ENCODE results near the gene CALN1.
"Not testable (repeated sequence)": the region's sequence is repeated elsewhere in the genome, so short reads cannot be mapped to it uniquely, and the experiment has no call there.

The CALN1 gene

GRCh38 chr7:72412121-72412618 is at the start of gene CALN1:
Gene CALN1, minus strand, starts transcription at chr7:72412338.
- not testable (repeated sequence) for DNase-seq

DNA sequence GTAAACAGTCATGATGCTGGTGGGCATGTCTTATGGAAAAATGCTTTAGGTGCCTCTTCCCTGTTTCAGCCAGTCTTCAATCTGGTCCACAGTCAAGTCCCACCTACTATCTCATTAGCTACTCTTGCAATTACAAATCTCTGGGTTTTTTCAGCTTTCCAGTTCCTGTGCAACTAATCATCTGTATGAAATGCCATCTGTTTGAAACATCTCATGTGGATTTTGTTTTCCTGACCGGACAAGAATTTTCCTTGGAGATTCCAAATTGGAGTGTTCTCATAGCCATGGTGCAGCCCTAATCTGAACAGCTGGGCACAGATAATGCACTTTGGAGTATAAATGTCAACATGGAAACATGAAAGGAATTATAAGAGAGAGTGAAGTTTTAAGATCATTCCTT is 41.3 kb upstream of the CALN1 start:
- no peak for DNase-seq

- no peak for DNase-seq
These were observed 35.5 kb upstream of the CALN1 start for GRCh38 chr7:72447465-72448204.

DNA sequence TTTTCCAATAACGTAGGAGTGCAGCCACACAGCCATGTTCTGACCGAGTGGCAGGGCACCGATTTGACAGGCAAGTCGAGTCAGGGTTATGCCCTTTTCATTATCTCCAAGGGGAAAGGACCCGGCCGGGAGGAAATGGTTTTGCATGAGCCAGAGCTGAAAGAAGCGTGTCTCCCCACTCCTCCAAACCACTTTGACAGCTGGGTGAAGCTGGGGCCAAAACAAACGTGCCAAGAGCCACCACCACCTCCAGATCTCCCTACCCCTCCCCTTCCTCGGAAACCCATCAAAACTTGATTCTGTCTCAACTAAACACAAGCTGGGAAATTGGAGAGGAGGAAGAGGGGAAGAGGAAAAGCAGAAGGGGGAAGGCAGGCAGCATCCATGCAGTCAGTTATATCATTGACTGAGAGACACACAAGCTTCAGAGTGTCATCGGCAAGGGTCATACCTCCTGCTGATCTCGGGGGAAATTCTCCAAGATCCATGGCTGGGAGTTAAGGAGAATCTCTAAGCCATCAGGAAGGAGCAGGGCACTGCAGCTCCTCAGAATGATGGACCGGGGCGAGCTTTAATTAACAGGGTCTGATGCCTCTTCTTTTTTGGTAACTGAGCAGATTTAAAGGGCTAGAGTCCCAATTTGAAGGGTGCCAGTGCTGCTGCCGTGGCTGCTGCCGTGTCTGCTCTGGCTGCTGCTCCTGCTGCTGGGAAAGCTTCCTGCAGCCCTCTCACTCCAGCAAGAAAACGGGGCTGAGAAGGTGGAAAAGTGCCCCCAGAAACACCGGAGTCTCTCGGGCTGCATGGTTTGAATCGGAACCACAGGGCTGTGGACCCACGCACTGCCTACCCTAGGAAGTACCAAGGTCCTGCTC is 34.7 kb upstream of the CALN1 start:
- DNase-seq = no peak

- no peak for DNase-seq
These were observed 34.0 kb upstream of the CALN1 start for GRCh38 chr7:72446131-72446530.

DNA sequence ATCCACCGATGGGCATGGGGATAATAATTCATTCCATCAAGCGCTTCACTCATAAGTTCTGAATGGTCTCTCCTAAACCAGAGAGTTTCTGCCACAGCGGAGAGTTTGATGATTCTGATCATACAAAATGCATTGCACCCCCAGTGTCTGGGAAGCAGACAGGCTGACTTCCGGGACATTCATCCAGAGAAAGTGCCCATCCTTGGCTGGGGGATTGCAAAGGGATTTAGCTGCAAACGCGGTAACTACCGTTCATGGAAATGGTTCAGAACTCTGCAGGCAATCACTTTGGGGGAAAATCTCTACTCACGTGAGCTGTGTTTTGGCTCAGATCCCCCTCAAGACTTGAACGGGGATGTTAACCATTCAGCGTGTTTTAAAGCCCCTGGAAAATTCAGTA is 33.4 kb upstream of the CALN1 start:
- no peak for DNase-seq

GRCh38 chr7:72445075-72445474 is 32.9 kb upstream of the CALN1 start:
- DNase-seq = no peak

DNA sequence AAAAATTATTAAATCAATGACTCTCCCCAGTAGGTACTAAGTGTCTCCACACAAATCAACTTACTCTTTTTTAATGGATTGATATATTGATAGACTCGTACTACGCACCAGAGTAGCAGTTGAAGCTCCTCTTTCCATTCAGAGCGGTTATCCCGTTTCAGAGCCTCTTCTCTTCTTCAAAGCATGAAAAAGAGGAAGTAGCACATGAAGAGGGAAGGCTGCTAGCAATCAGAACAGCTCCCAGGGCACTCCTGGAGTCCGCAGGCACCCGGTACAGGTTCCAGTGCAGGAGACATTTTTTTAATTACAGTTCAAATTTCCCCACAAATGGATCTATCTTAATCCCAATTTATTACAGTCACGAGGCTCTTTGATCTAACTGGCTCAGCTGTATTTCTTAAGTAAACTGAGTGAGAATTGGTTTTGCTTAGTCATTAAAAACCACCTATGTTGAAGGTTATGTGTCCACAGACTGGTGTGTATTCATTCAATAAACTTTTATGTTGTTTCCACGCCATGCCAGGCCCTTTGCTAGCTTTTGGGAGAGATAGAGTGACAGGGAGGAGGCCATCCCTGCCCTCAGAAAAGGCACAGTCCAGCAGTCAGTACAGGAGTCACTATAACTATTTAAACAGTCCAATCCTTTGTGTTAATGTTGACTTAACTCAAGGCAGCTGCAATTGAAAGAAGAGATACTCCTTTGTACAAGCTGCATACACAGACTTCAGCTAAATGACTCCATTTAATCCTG is 32.1 kb upstream of the CALN1 start:
- DNase-seq = no peak

DNA sequence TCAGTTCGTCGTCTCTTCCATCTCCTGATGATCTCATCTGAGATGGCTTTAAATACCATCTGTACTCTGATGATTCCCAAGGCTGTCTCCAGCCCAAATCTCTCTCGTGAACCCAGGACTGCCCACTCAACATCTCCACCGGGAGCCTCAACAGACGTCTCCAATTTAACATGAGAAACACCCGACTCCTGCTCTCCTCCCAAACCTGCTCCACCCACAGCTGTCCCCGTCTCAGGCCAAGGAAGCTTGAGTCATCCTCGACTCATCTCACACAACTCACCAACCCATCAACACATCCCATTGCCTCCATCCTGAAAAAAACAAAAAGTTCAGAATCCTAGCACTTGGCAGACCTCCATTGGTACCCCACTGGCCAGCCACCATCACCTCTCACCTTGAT is 29.7 kb upstream of the CALN1 start:
- no peak for DNase-seq

DNA sequence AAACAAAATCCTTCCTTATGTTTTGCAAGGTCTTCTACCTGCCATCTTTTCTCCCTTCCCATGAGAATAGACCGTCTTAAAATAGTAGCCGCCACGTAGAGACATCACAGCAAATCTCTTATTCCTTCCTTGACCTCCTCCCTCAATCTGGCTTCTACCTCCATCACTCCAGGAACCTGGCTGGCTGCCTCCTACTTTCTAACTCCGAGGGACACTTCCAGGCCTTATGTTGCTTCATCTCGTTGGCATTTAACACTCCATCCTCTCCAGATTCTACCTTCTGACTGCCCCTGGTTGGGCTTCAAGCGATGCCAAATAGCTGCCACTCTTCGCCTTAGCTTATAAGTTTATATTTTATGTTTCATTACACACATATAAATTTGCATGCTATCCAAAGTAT is 26.4 kb upstream of the CALN1 start:
- no peak for DNase-seq

DNA sequence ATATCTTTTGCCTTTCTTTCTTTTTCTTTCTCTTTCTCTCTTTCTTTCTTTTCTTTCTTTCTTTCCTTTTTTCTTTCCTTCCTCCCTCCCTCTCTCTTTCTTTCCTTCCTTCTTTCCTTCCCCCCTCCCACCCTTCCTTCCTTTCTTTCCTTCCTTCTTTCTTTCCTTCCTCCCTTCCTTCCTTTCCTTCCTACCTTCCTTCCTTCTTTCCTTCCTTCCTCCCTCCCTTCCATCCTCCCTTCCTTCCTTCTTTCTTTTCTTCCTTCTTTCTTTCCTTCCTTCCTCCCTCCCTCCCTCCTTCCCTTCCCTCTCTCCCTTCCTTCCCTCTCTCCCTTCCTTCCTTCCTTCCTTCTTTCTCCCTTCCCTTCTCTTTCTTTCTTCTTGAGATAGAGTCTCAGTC is 25.5 kb upstream of the CALN1 start:
- DNase-seq = no peak

GRCh38 chr7:72437061-72437585 is 25.0 kb upstream of the CALN1 start:
- no peak for DNase-seq

DNA sequence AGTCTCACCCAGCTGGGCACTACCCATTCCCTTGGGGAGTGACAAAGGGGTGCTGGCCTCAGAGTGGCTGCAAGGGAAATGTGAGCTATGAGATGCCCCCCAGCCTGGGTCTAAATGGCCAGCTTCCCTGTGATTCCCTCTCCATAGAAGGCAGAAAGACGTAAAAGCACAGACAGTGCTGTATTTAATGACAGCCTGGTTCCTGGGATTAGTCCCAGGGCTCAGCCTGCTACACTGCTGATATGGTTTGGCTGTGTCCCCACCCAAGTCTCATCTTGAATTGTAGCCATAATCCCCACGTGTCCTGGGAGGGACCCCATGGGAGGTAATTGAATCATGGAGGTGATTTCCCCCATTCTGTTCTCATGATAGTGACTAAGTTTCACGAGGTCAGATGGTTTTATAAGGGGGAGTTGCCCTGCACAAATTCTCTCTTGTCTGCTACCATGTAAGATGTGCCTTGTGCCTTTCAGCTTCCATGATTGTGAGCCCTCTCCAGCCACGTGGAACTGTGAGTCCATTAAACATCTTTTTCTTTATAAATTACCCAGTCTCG is 23.9 kb upstream of the CALN1 start:
- no peak for DNase-seq

DNA sequence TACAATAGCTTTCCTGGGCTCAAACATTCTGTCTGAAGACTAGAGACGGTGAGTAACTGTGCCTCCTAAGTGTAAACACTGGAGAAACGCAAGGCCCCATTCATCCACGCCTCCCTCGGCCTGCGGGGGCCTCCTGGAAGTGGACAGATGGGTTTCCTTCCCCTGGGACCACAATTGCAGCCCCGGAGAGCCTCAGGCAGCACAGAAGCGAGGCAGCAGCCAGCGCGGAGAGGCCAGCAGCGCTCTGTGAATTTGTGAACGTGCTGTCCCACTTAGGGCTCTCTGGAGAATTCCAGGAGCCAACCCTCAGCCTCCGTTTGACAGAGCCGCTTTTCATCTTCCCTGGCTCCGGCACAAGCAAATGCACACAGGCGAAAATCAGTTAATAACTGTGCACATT is 23.2 kb upstream of the CALN1 start:
- DNase-seq = no peak

DNA sequence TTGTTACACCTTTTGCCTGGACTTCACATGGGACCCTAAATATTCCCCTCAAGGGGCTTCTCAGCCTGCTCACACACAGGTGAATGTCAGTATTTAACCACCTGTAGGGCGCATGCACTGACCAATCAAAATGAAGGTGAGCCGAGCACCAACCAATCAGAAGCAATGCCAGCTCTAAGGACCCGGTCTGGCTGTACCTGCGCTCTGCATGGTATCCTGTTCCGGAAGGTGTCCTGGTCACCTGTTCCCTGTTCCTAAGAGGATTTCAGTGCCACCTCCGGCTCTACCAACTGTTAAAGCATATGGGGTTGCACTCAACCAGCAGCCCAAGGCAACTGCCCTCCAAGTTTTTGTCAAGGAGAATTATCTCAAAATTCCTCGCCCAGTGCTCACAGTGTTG is 18.4 kb upstream of the CALN1 start:
- no peak for DNase-seq

GRCh38 chr7:72429316-72429715 is 17.2 kb upstream of the CALN1 start:
- DNase-seq = no peak

GRCh38 chr7:72416846-72417245 is 4.7 kb upstream of the CALN1 start:
- no peak for DNase-seq

DNA sequence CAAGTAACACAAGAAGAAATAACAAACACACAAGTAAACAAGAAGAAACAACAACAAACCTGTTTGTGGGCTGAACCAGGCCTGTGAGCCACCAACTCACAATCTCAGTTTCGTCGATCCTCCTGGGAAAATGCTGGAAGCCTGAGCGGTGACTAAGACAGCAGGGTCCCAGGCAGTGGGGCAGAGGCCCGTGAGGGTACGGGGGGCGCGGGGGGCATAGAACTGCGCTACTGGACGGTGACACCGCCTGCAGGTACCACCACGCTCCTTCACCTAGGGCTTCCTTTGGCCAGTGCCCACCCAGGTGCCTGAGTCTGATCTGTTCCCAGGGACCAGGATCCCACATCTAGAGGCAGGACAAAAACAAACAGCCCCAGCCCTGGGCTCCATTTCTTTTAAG is 3.4 kb upstream of the CALN1 start:
- no peak for DNase-seq

DNA sequence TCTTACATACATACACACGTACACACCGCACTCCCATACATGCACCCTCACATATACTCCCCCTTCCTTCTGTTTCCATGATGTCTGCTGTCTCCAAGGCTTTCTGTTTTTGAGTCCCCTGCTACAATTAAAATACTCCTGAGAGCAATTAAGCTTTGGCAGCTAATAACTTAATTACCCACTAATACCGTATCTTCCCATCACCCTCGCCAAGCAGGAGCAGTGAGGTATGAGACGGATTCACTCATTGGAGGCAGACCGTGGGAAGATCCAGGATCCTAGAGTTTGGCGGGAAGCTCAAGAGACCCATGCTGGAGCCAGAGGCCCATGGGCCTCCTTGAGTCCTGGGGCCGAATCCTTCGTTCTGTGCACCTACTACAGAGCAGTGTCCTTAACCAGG is 1.7 kb upstream of the CALN1 start:
- no peak for DNase-seq

GRCh38 chr7:72413290-72413689 is 1.2 kb upstream of the CALN1 start:
- DNase-seq = no peak

DNA sequence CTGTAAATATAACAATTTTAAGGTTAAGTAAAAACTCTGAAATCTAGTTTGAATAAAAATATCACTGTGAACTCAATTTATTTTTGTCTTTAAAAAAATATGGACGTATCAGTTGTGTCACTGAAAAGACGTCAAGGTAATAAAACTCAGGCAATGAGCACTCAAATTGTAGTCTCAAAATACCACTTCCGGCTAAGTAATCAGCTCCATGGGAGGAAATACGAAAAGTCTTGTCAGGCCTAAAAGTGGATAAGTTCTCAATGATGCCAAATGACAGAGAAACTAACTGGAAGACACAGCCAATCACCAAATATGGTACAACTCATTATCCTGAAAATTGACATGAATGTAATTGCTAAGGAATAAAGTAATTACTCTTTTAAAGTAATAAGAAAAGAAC is 719 bp downstream of the CALN1 start:
- no peak for DNase-seq

DNA sequence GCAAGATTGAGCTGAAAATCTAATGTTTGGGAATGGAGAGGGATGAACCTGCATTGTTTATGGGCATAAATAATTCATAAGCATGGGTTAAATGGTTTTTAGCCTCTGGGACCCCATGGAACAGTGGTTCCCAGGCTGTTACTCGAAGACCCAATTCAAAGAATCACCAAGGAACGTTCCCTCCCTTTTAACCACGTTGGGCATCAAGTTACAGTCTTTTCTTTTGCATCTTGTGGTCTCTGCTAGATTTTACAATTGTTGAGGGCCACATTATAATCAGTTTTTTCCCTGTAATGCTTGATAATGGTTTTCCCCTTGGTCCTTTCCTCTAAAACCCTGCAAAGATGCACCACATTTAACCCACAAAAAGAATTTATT is 2.5 kb downstream of the CALN1 start:
- DNase-seq = no peak

All from T1000 (cell line).